Fibroblast of the aortic adventitia (primary cell): ENCODE data around the gene SYPL1. TPM values are rescaled to one million over a fixed set of nuclear protein-coding genes. Genes with fewer than 3 reads are reported as not detected.

Experiments used
- DNase-seq: peaks from one replicate; pipeline ENCODE4 v3.0.0-alpha.2; 2010; ENCODE audit warnings: low read depth
- H3K4me3 ChIP-seq: 2 replicates; pipeline ENCODE4 v1.5.1; 2011; ENCODE audit warnings: low read depth, mild to moderate bottlenecking, control low read depth, low read length, moderate library complexity
- CTCF ChIP-seq: IDR thresholded peaks from 2 replicates; pipeline ENCODE4 v1.5.1; 2011; ENCODE audit warnings: mild to moderate bottlenecking, low read length, control low read depth, inconsistent platforms; ENCODE audit not compliant: insufficient read depth
- total RNA-seq: library from RNA; depleted of rRNA; stranded (reverse); fragments of >200 nt; gene quantifications from 2 replicates; pipeline ENCODE4 v1.2.3, GENCODE V29; 2012; ENCODE audit warnings: low replicate concordance

SYPL1 gene
- total RNA-seq, 1 donor, result 69.5 TPM

DNA sequence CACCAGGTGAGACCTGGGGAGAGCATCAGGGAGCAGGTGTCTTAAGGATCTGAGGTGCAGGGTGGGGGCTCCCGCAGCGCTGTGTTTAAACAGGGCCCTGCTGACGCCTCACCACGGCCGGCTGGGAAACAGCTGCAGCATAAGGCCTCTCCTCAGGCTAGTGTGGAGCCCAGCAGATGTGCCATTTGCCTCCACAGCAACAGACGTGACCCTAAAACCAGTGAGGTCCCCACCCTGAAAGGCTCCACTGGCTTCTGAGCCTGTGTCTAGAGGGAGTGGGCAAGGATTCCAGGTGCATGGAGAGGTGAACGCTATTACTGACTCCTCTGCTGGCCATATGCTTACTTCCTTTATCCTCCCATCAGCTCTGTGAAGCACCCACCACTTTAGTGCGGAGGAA lies 47.8 kb downstream of the SYPL1 start:
- TF ChIP-seq CTCF, result no peak
- DNase-seq, result no peak
- H3K4me3 ChIP-seq, result no peak overlapping the region

DNA sequence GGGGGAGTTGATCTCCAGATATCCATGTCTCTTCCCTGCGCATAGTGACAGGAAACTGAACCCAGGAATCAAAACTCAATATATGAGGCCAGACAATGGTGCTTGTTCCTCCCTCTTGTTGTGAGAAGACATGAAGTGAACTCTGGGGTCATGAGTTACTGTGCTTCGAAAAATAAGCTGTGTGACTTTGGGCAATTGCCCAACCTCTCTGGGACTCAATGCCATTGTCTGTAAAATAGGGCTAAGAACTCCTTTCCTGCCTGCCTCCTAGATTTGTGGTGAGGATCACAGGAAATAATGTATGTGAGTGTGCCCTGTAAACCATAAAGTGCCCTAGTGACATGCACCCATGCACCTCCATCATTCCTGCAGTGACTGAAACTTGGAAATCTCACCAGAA lies 48.4 kb downstream of the SYPL1 start:
- no peak for DNase-seq
- TF ChIP-seq CTCF, result no peak
- no peak overlapping the region for H3K4me3 ChIP-seq

DNA sequence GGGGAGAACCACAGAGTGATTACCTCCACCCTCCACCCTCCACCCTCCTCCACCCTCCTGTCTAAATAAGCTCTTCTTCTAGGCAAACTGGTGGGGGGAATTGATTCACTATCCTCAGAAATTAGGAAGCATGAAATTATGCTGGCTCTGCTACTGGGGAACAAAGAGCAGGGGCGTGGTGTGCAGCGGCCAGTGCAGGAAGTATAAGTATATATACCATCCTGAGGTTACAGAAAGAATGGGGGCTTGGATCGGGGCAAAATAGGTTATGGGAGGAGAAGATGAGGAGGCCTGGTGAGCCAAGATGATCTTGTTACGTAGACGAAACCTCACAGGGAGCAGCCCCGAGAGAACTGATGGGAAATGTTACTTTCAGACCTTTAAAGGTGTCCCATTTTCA lies 49.1 kb downstream of the SYPL1 start:
- DNase-seq, result no peak
- TF ChIP-seq CTCF, result no peak
- no peak overlapping the region for H3K4me3 ChIP-seq

DNA sequence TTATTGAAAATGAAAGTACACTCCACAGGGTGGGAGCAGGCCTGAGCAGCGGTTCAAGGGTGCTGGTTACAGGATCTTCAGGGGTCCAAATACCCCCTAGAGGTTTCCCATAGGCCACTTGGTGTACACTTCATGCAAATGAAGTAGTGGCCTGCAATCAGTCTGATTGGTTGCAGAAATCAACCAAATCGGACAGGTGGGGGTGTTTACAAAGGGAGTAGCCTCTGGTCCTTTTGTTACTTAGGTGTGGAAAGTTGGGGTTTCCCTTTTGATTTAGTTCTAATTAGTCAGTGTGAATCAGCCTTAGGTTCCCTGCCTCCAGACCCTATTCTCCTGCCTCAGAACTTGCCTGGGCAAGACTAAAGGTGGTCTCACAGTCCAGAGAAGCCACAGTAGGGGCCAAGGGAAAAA lies 49.6 kb downstream of the SYPL1 start:
- DNase-seq, result no peak
- TF ChIP-seq CTCF, result no peak
- no peak overlapping the region for H3K4me3 ChIP-seq

GRCh38 chr7:106062006-106062405 lies 50.1 kb downstream of the SYPL1 start:
- no peak for TF ChIP-seq CTCF
- no peak for DNase-seq
- H3K4me3 ChIP-seq, result no peak overlapping the region

DNA sequence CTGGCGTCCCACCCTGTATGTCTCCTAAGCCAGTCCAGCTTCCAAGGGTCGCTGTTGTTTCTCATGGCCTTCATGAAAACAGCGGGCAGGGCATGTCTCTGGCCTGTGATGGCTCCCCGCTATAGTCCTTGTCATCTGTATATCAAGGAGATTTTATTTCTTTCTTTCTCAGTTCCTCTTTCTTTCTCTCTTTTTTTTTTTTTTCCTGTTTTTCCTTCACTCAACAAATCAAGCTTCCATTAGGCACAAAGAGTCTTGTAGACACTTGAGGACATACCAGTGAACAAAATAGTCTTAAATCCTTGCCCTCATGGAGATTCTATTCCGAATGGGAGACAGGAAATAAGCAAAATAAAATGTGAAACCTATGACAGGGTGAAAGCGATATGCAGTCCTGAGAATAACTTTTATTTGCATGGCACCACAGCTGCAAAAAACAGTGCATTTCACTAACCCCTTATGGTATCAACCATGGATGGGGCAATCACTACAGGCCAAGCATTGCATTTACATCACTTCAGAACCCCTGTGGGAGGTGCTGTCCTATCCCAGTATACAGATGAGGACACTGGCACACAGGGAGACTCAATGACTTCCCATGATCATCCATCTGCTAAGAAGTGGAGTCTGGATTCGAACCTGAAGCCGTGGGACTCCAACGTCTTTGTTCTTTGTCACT lies 50.7 kb downstream of the SYPL1 start:
- DNase-seq, result no peak
- no peak overlapping the region for H3K4me3 ChIP-seq
- no peak for TF ChIP-seq CTCF

DNA sequence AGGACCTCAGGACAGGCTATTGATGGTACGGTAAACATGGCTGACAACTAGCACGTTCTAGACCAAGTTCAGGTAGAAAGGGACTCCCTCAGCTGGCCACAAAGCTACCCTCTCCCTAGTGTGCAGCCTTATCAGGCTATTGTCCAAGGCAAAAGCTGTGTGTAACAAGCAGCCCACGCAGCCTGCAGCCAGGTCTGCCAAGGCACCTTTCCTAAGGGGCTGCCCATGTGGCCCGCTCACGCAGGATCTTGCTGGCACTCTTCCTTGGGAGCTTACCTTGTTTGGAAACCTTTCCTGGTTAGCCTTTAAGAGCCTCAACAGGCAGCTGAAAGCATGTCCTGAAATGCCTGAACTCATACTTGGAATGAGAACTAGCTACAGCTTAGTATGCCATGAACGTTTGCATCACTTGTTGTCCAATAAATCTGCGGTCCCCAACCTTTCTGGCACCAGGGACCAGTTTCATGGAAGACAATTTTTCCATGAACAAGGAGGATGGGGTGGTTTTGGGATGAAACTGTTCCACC lies 51.7 kb downstream of the SYPL1 start:
- TF ChIP-seq CTCF, result no peak

More for the DNA sequence above, 51.7 kb downstream of the SYPL1 start:
- no peak for DNase-seq
- H3K4me3 ChIP-seq, result no peak overlapping the region
